GM12878 (cell line): ENCODE results near the gene IRAK4. TPM values are rescaled to one million over a fixed set of nuclear protein-coding genes. Genes with fewer than 3 reads are reported as not detected.
A peak's percentile ranks its signal among the peaks of the same experiment; 100 is the strongest.

Experiments
- CEBPB ChIP-seq, 2 experiments: fragments of 150-350 bp in 1 of 2; IDR thresholded peaks; 2 replicates each; pipeline ENCODE4 v1.6.1; 2012 to 2014; ENCODE audit warnings: low read depth in 2 of 2, low read length in 2 of 2, borderline replicate concordance in 1 of 2, inconsistent platforms in 1 of 2
- CHD4 ChIP-seq: fragments of 200-600 bp; sonication (generic); IDR thresholded peaks from 2 replicates; pipeline ENCODE4 v1.6.1; 2016; ENCODE audit warnings: mild to moderate bottlenecking
- FOS ChIP-seq: IDR thresholded peaks from 3 replicates; pipeline ENCODE4 v1.6.1; 2011; ENCODE audit warnings: borderline replicate concordance; ENCODE audit not compliant: insufficient read length; ENCODE audit errors: extremely low read depth
- IKZF2 ChIP-seq, 2 experiments: fragments of 450-650 bp; IDR thresholded peaks; 2 replicates each; pipeline ENCODE4 v1.6.1; 2017; ENCODE audit warnings: mild to moderate bottlenecking in 2 of 2, moderate library complexity in 2 of 2
- NRF1 ChIP-seq: conservative IDR thresholded peaks from 2 replicates; pipeline ENCODE4 v1.6.1; 2011; ENCODE audit warnings: mild to moderate bottlenecking, low read depth, low read length, improper control_type of control experiment
- PBX3 ChIP-seq: IDR thresholded peaks from 2 replicates; pipeline ENCODE4 v1.6.1; 2011; ENCODE audit warnings: mild to moderate bottlenecking, low read depth, low read length, moderate library complexity; ENCODE audit not compliant: insufficient replicate concordance
- RELA ChIP-seq: fragments of 450-650 bp; IDR thresholded peaks from 2 replicates; pipeline ENCODE4 v1.8.0; 2014; ENCODE audit warnings: borderline replicate concordance; ENCODE audit not compliant: partially characterized antibody
- RELB ChIP-seq: fragments of 450-650 bp; IDR thresholded peaks from 2 replicates; pipeline ENCODE4 v1.6.1; 2017; ENCODE audit warnings: low read depth, mild to moderate bottlenecking, moderate library complexity
- RUNX3 ChIP-seq: IDR thresholded peaks from 2 replicates; pipeline ENCODE4 v1.6.1; 2012; ENCODE audit warnings: low read length, inconsistent platforms
- SKIL ChIP-seq: fragments of 450-650 bp; IDR thresholded peaks from 2 replicates; pipeline ENCODE4 v1.6.1; 2017; ENCODE audit warnings: mild to moderate bottlenecking, low read depth, inconsistent platforms; ENCODE audit not compliant: poor library complexity, severe bottlenecking
- SRF ChIP-seq, 2 experiments: IDR thresholded peaks; 2 replicates each; pipeline ENCODE4 v1.6.1; 2011; ENCODE audit warnings: low read depth in 2 of 2, low read length in 2 of 2, mild to moderate bottlenecking in 1 of 2, moderate library complexity in 1 of 2
- TBL1XR1 ChIP-seq: IDR thresholded peaks from 2 replicates; pipeline ENCODE4 v1.6.1; 2012; ENCODE audit warnings: low read depth, low read length, improper control_type of control experiment
- ZNF622 ChIP-seq: fragments of 450-650 bp; IDR thresholded peaks from 2 replicates; pipeline ENCODE4 v1.6.1; 2017; ENCODE audit warnings: mild to moderate bottlenecking, inconsistent platforms
- ZSCAN29 ChIP-seq: fragments of 450-650 bp; IDR thresholded peaks from 2 replicates; pipeline ENCODE4 v1.6.1; 2017; ENCODE audit warnings: mild to moderate bottlenecking, moderate library complexity
- polyA plus RNA-seq, 11 experiments: library from polyadenylated mRNA; depleted of rRNA in 4 of 11; unstranded in 6 of 11; stranded (reverse) in 5 of 11; fragments of >200 nt; fragmentation: Nextera tagmentation in 4 of 11; fragmentation: Illumina TruSeq in 1 of 11; extraction: Ambion mirVana in 4 of 11; extraction: Trizol in 1 of 11; gene quantifications; 1 replicate in 1 of 11; 2 replicates in 10 of 11; pipeline versions ENCODE4 v1.2.1 to v1.2.3, GENCODE V29; 2011 to 2016; ENCODE audit warnings: inconsistent platforms in 2 of 11, missing spikeins in 2 of 11, low read depth in 1 of 11
- total RNA-seq, 4 experiments: library from RNA; depleted of rRNA in 3 of 4; stranded (reverse); fragments of >200 nt in 3 of 4; fragmentation: Illumina TruSeq in 1 of 4; extraction: Trizol in 1 of 4; gene quantifications; 2 replicates each; pipeline versions ENCODE4 v1.2.1 to v1.2.3, GENCODE V29; 2013 to 2021
- TF ChIP-seq, protein P1 (sequence below): fragments of 450-650 bp; formaldehyde crosslinking; IDR thresholded peaks from 2 replicates; pipeline ENCODE4 v1.4.0; 2022; ENCODE audit warnings: mild to moderate bottlenecking, moderate library complexity
- TF ChIP-seq, protein P2 (sequence below): fragments of 450-650 bp; IDR thresholded peaks from 2 replicates; pipeline ENCODE4 v1.6.1; 2017; ENCODE audit warnings: mild to moderate bottlenecking, moderate library complexity

Gene IRAK4
- total and polyA plus RNA-seq, 10 of the 15 experiments (the other 5 are each of a cell fraction or from before 2014, with no cell fraction given) = 7.9 to 46.8 (median 20.9) TPM

DNA sequence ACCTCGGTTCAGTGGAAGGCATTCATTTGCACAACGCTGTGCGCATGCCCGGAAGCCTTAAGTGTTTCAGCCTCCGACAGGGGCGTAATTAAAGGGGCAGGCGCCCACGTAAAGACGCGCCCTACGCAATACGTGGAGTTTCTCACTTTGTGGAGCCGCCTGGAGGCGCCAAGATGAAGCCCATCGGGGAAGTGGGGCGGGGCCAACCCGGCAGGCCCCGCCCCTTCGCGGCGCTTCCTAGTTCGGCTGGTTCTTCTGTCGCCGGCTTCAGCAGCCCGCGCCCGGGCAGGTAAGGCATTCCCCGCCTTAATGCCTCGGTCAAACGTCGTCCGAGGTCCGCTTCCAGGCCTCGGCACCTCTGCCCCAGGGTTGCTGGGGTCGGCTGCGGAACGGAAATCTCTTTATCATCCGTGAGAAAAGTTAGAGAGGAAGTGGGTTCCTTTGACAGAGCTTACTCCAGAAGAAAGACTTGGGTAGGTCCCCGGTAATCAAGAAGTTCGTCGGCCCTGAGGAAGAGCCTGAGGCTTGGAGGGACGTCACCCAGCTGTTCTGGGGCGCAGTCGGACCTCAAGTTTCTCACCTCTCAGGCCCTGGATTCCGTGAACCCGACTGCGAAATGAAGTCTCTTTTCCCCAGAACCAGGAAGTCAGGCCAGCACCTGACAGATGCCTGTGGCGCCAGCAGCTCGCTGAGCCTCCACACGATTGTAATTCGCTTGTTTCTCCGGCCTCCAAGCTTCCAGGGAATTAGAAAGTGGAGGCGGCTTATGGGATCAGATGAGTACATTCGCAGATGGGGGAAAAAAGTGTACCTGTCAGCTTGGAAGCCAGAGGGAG is at the start of gene IRAK4, which contains the start of gene PUS7L (continued):
- TF ChIP-seq, protein P1, sequence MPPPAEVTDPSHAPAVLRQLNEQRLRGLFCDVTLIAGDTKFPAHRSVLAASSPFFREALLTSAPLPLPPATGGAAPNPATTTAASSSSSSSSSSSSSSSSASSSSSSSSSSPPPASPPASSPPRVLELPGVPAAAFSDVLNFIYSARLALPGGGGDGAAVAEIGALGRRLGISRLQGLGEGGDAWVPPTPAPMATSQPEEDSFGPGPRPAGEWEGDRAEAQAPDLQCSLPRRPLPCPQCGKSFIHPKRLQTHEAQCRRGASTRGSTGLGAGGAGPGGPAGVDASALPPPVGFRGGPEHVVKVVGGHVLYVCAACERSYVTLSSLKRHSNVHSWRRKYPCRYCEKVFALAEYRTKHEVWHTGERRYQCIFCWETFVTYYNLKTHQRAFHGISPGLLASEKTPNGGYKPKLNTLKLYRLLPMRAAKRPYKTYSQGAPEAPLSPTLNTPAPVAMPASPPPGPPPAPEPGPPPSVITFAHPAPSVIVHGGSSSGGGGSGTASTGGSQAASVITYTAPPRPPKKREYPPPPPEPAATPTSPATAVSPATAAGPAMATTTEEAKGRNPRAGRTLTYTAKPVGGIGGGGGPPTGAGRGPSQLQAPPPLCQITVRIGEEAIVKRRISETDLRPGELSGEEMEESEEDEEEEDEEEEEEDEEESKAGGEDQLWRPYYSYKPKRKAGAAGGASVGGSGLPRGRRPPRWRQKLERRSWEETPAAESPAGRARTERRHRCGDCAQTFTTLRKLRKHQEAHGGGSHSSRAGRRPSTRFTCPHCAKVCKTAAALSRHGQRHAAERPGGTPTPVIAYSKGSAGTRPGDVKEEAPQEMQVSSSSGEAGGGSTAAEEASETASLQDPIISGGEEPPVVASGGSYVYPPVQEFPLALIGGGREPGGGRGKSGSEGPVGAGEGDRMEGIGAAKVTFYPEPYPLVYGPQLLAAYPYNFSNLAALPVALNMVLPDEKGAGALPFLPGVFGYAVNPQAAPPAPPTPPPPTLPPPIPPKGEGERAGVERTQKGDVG = no peak
- TF ChIP-seq CHD4 (no peak), SKIL (no peak), RUNX3 (peak; percentile 10; the same call in 1 of the 2 replicates), ZSCAN29 (no peak), ZNF622 (no peak), NRF1 (peak; percentile 66), CEBPB (IDR thresholded peaks at IDR 0.05; ENCODE audit: borderline replicate concordance in 1 of 2, low read depth in 2 of 2, low read length in 2 of 2) (no peak), PBX3 (no peak), FOS (no peak), RELB (0 out of 2 replicates have a peak, but pooled peaks have one; percentile 24), SRF (IDR thresholded peaks at IDR 0.05; ENCODE audit: low read depth in 2 of 2, low read length in 2 of 2) (peak in 1 of 2 experiments; percentile 51; a peak in 1 of 4 replicates), TBL1XR1 (no peak), IKZF2 (IDR thresholded peaks at IDR 0.05) (no peak; a peak in 4 of 4 replicates), RELA (no peak)
- TF ChIP-seq, protein P2, sequence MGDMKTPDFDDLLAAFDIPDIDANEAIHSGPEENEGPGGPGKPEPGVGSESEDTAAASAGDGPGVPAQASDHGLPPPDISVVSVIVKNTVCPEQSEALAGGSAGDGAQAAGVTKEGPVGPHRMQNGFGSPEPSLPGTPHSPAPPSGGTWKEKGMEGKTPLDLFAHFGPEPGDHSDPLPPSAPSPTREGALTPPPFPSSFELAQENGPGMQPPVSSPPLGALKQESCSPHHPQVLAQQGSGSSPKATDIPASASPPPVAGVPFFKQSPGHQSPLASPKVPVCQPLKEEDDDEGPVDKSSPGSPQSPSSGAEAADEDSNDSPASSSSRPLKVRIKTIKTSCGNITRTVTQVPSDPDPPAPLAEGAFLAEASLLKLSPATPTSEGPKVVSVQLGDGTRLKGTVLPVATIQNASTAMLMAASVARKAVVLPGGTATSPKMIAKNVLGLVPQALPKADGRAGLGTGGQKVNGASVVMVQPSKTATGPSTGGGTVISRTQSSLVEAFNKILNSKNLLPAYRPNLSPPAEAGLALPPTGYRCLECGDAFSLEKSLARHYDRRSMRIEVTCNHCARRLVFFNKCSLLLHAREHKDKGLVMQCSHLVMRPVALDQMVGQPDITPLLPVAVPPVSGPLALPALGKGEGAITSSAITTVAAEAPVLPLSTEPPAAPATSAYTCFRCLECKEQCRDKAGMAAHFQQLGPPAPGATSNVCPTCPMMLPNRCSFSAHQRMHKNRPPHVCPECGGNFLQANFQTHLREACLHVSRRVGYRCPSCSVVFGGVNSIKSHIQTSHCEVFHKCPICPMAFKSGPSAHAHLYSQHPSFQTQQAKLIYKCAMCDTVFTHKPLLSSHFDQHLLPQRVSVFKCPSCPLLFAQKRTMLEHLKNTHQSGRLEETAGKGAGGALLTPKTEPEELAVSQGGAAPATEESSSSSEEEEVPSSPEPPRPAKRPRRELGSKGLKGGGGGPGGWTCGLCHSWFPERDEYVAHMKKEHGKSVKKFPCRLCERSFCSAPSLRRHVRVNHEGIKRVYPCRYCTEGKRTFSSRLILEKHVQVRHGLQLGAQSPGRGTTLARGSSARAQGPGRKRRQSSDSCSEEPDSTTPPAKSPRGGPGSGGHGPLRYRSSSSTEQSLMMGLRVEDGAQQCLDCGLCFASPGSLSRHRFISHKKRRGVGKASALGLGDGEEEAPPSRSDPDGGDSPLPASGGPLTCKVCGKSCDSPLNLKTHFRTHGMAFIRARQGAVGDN = peak; percentile 13
